BJ (cell line): ENCODE measurements around the gene HSF2. TPM values are rescaled to one million over a fixed set of nuclear protein-coding genes. Genes with fewer than 3 reads are reported as not detected.

Experiments
- CTCF ChIA-PET: fragments of 350-600 bp; formaldehyde crosslinking; extraction: SDS; loops from one replicate; lab custom pipeline; 2021; ENCODE audit warnings: antibody characterized with exemption, inconsistent platforms; lab: Yijun Ruan, JAX
- POLR2A ChIA-PET: fragments of 300-600 bp; sonication (Branson Sonifier 250); formaldehyde crosslinking; extraction: SDS; loops from one replicate; lab custom pipeline; 2021; ENCODE audit warnings: antibody characterized with exemption; lab: Charles Lee
- DNase-seq: peaks from one replicate; pipeline ENCODE4 v3.0.0-alpha.2; 2011; ENCODE audit warnings: low read depth
- H3K27me3 ChIP-seq: 2 replicates; pipeline ENCODE4 v1.6.0; 2011; ENCODE audit warnings: low read length; ENCODE audit not compliant: control insufficient read depth, insufficient read depth
- H3K36me3 ChIP-seq: 2 replicates; pipeline ENCODE4 v1.5.1; 2011; ENCODE audit warnings: low read length; ENCODE audit not compliant: control insufficient read depth, insufficient read depth
- H3K4me3 ChIP-seq: 2 replicates; pipeline ENCODE4 v1.5.1; 2011; ENCODE audit warnings: low read depth, mild to moderate bottlenecking, control low read depth, low read length
- CTCF ChIP-seq: IDR thresholded peaks from 2 replicates; pipeline ENCODE4 v1.5.1; 2011; ENCODE audit warnings: low read depth, mild to moderate bottlenecking, control low read depth, inconsistent platforms, low read length, moderate library complexity; ENCODE audit not compliant: insufficient read depth
- polyA plus RNA-seq: library from polyadenylated mRNA; depleted of rRNA; stranded (reverse); fragments of >200 nt; gene quantifications from 2 replicates; pipeline ENCODE4 v1.2.3, GENCODE V29; 2011

Gene HSF2
- polyA plus RNA-seq, 1 experiment, result 15.3 TPM

DNA sequence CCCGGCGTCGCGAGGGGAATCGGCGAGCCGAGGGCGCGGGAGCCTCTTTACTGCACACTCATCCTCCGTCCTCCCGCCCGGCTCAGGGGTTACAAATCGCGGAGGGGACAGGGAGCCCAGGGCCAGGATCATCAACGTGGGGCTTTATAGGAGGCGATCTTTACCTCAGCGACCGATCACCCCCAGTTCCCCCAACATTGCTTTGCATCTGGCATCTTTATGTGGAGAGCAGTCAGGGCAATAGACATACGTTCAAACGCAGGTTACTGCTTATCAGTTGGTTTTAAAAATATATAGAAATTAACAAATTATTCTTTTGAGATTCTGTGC is 634 bp downstream of the HSF2 start:
- DNase-seq, result no peak
- POLR2A ChIA-PET, result no interaction called here
- Histone ChIP-seq H3K36me3 (no peaks in the 10 kb centered on the region), H3K27me3 (no peaks in the 10 kb centered on the region), H3K4me3 (peak overlapping the region; percentile 98)
- CTCF ChIA-PET, result interaction anchor here (1.4 to 1.5 kb wide), 2 partner anchors 92 to 130 kb away, joined by 4 to 6 read pairs; no protein-coding TSS in a partner anchor
- TF ChIP-seq CTCF, result no peak

- no peaks in the 10 kb centered on the region for H3K27me3 ChIP-seq
- no peak for DNase-seq
- TF ChIP-seq CTCF, result no peak
- ChIA-PET POLR2A (no interaction called here), CTCF (interaction anchor here (0.9 kb wide), 1 partner anchor 13 kb away, joined by 3 read pairs; no protein-coding TSS in a partner anchor)
- no peaks in the 10 kb centered on the region for H3K36me3 ChIP-seq
- peak overlapping the region; percentile 98 for H3K4me3 ChIP-seq
These were observed 1.1 kb downstream of the HSF2 start for GRCh38 chr6:122400462-122401089.

DNA sequence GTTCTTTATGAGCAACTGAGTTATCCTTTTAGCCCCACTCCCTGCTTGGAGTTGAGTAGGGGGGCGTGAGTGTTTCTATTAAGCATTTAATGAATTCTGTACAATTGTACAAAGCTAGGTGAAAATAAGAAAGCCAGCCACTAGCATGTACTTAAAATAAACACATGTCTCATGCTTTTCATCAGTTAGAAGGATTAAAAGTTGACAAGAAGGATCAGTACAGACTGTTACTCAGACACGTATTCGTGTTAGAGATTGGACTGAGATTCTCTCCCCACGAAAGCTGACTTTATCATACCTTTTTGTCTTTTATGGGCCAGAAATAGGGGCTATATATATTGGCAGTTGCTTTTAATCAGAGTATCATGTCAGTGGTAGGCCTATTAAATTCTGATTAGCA is 1.7 kb downstream of the HSF2 start:
- no peak for DNase-seq
- Histone ChIP-seq H3K36me3 (no peaks in the 10 kb centered on the region), H3K4me3 (no peak overlapping the region), H3K27me3 (no peaks in the 10 kb centered on the region)
- POLR2A ChIA-PET, result no interaction called here
- TF ChIP-seq CTCF, result no peak
- CTCF ChIA-PET, result interaction anchor here (0.9 kb wide), 1 partner anchor 12 kb away, joined by 3 read pairs; no protein-coding TSS in a partner anchor

DNA sequence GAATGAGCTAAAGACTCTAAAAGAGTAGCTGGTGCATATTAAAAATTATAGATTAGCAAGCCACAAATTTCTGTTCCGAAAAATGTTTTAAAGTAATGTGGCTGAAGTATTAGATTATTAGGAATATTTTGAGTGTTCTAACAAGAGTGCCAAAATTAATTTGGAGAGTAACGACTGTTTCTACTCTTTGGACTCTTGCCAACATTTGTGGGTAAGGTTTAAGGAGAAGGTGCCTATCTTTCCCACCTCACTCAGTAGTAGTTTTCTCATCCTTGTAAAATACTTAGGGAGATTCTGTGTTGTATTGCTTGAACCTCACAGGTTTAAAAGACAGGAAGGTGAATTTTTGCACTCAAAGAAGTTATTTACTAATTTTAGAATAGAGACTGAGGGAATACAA is 5.0 kb downstream of the HSF2 start:
- H3K36me3 ChIP-seq, result no peaks in the 10 kb centered on the region
- H3K27me3 ChIP-seq, result no peaks in the 10 kb centered on the region
- no peak for TF ChIP-seq CTCF
- DNase-seq, result no peak
- H3K4me3 ChIP-seq, result no peak overlapping the region
- POLR2A ChIA-PET, result no interaction called here
- CTCF ChIA-PET, result no interaction called here

DNA sequence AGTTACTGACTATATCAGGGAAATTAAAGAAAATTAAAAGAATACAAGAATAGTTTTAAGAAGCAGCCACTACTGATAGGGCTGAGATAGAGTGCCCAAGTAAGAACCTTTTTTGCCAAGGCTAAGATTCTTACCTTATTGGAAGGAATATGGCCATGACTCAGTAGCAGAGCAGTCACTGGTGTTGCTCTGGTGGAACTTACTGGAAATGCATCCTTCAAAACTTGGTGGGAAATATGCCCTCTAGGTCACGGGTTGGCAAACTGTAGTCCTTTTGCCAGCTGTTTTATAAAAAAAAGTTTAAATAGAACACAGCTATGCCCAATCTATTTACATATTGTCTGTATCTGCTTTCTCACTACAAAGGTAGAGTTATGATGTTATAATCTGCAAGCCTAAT is 6.0 kb downstream of the HSF2 start:
- TF ChIP-seq CTCF, result peak; percentile 9; the same call in 1 of the 2 replicates
- H3K27me3 ChIP-seq, result no peaks in the 10 kb centered on the region
- ChIA-PET POLR2A (no interaction called here), CTCF (interaction anchor here (0.7 kb wide), 1 partner anchor 12 kb away, joined by 3 read pairs; no protein-coding TSS in a partner anchor)
- H3K4me3 ChIP-seq, result no peak overlapping the region
- DNase-seq, result no peak
- H3K36me3 ChIP-seq, result no peaks in the 10 kb centered on the region
